ENCODE results near the gene CYP2J2. TPM values are rescaled to one million over a fixed set of nuclear protein-coding genes. Genes with fewer than 3 reads are reported as not detected.
"Not testable (repeated sequence)": the region's sequence is repeated elsewhere in the genome, so short reads cannot be mapped to it uniquely, and the experiment has no call there.

The CYP2J2 gene
- total RNA-seq, 1 donor from 2014 or later, result 20.8 TPM

GRCh38 chr1:59919746-59920145 is 6.8 kb downstream of the CYP2J2 start:
- no peak for DNase-seq (ENCODE audit: low read depth)

GRCh38 chr1:59917785-59918180 is 8.8 kb downstream of the CYP2J2 start:
- no peak for DNase-seq (ENCODE audit: low read depth)

GRCh38 chr1:59917026-59917784 is 9.4 kb downstream of the CYP2J2 start:
- DNase-seq (ENCODE audit: low read depth), result no peak

DNA sequence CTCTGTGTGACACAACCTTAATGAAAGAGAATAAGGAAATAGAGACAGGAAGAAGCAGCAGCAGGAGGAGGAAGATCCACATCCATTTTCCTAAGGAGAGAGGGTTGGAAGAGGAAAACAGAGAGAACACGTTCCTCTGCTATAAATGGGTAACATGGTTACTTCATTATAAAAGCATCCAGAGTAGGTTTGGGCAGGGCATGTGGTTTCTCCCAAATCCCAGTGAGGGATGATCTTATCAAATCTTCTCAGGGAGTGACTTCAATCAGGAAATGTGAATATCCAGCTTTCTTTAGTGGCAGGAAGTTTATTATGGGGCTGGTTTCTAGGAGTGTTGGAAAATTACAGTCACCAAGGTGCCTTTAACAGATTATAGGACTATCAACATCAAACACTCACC is 11.1 kb downstream of the CYP2J2 start:
- DNase-seq (ENCODE audit: low read depth), result peak; percentile 86

DNA sequence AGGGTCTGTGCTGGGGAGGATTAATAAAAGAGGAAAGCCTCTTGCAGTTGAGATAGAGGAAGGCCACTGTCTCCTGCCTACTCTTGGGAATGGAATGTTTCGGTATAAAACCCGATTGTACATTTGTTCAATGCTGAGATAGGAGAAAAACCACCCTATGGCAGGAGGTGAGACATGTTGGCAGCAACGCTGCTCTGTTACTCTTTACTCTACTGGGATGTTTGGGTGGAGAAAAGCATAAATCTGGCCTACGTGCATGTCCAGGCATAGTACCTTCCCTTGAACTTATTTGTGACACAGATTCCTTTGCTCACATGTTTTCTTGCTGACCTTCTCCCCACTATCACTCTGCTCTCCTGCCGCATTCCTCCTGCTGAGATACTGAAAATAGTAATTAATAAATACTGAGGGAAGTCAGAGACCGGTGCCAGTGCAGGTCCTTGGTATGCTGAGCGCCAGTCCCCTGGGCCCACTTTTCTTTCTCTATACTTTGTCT is 11.7 kb downstream of the CYP2J2 start:
- DNase-seq (ENCODE audit: low read depth), result not testable (repeated sequence)

- DNase-seq (ENCODE audit: low read depth), result no peak
Measured at GRCh38 chr1:59908682-59909081, 17.9 kb downstream of the CYP2J2 start.

DNA sequence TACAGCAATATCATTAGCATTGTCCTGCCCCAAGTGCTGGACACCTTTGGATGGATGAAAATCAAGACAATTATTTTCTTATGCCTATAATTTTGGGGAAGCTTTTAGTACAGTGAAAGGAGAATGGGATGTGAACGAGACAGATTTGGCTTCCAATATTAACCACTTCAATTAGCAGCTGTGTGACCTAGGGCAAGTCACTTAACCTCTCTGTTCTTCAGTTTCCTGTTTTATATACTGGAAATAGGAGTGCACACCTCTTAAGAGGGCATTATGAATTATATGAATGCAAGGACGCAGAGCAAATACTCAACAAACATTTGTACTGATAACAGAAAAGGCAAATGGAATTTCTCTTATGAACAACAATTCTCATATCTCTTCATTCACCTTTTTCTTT is 18.5 kb downstream of the CYP2J2 start:
- DNase-seq (ENCODE audit: low read depth), result no peak

- DNase-seq (ENCODE audit: low read depth), result no peak
Measured at GRCh38 chr1:59906931-59907330, 19.6 kb downstream of the CYP2J2 start.

GRCh38 chr1:59903141-59903754 is 23.3 kb downstream of the CYP2J2 start:
- DNase-seq (ENCODE audit: low read depth), result peak; percentile 52

- no peak for DNase-seq (ENCODE audit: low read depth)
Measured at GRCh38 chr1:59901770-59902388, 24.7 kb downstream of the CYP2J2 start.

DNA sequence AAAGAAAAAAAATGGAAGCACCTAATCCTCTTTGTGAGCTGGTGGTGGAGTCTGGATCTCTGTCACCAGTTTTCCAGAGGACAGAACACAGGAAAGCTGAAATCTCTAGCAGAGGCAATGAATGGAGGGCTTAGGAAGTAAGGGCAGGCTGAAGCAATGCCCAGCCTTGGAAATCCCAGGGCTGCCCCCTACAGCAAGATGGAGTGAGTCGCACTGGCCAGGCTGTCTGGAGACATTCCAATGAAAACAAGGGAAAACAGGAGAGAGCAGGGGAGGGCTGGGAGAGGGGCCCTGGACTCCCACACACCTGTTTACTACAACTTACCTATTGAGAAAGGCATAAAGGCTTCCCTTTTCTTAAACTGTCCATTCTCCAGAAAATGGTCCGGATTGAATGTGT is 25.9 kb downstream of the CYP2J2 start:
- DNase-seq (ENCODE audit: low read depth), result no peak

GRCh38 chr1:59898927-59899326 is 27.6 kb downstream of the CYP2J2 start:
- DNase-seq (ENCODE audit: low read depth), result no peak

GRCh38 chr1:59897165-59897564 is 29.4 kb downstream of the CYP2J2 start:
- DNase-seq (ENCODE audit: low read depth), result no peak

- no peak for DNase-seq (ENCODE audit: low read depth)
Measured at GRCh38 chr1:59892841-59893811, 33.4 kb downstream of the CYP2J2 start.

GRCh38 chr1:59885160-59885832 is 41.3 kb downstream of the CYP2J2 start:
- DNase-seq (ENCODE audit: low read depth), result peak; percentile 6

GRCh38 chr1:59880735-59881134 is 45.8 kb downstream of the CYP2J2 start:
- no peak for DNase-seq (ENCODE audit: low read depth)

GRCh38 chr1:59879996-59880505 is 46.5 kb downstream of the CYP2J2 start:
- DNase-seq (ENCODE audit: low read depth), result no peak

GRCh38 chr1:59879574-59879973 is 47.0 kb downstream of the CYP2J2 start:
- peak; percentile 47 for DNase-seq (ENCODE audit: low read depth)

DNA sequence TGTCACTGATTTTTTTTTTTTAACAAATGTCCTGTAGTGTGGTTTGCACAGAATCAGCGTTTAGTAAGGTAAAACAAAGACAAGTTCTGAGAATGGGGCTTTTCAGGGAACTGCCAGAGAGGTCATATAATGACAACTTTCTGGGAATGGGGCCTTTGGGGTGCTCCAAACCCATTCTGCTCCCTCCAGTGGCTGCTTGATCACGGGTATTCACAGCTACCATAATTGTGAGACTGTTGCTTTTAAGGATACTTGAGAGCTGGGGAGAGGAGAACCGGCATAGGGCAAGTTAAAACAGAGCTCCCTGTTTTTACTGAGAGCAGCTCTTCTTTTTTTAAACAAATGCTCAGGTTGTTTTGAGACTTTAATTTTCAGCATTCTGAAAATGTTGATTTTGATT is 48.2 kb downstream of the CYP2J2 start:
- DNase-seq (ENCODE audit: low read depth), result no peak

- DNase-seq (ENCODE audit: low read depth), result no peak
Measured at GRCh38 chr1:59877108-59877682, 49.4 kb downstream of the CYP2J2 start.
